ENCODE measurements around the gene HS3ST5. TPM values are rescaled to one million over a fixed set of nuclear protein-coding genes. Genes with fewer than 3 reads are reported as not detected.

HS3ST5 gene
- total RNA-seq, 1 experiment from 2014 or later, result not detected

- Histone ChIP-seq H3K4me3 (replicated peaks in 1 of 2; ENCODE audit: low read depth in 1 of 2, low read length in 2 of 2) (no peak overlapping the region), H3K9me2 (ENCODE audit: insufficient read depth) (no peaks in the 10 kb centered on the region), H3K27ac (ENCODE audit: low read depth, low read length) (no peak overlapping the region), H3K27me3 (ENCODE audit: insufficient read depth, low read length) (peaks cover 33% of the 10 kb centered on the region), H3K79me2 (ENCODE audit: insufficient read depth, low read length) (no peaks in the 10 kb centered on the region), H3K4me2 (ENCODE audit: low read length) (no peak overlapping the region), H3K9ac (ENCODE audit: low read length) (no peak overlapping the region), H3K36me3 (ENCODE audit: control insufficient read depth in 1 of 2, insufficient read depth in 2 of 2, low read length in 2 of 2) (no peaks in the 10 kb centered on the region), H2AFZ (ENCODE audit: low read depth, low read length, poor library complexity, severe bottlenecking) (no peak overlapping the region), H3K9me3 (ENCODE audit: control insufficient read depth in 1 of 2, insufficient read depth in 1 of 2, low read depth in 1 of 2, low read length in 2 of 2) (no peaks in the 10 kb centered on the region), H3K4me1 (ENCODE audit: control insufficient read depth in 1 of 2, insufficient read depth in 2 of 2, low read length in 2 of 2) (no peaks in the 10 kb centered on the region), H4K20me1 (ENCODE audit: insufficient read depth) (no peaks in the 10 kb centered on the region)
- CTCF ChIA-PET, result no interaction called here
- ATAC-seq (no peak), DNase-seq (ENCODE audit: low read depth, low spot score) (no peak)
- no TSS peak for BruUV-seq (replicated peaks)
- RAD21 ChIA-PET (ENCODE audit: low non-redundant PET in 1 of 2, low total read pairs in 2 of 2, uncharacterized antibody in 2 of 2, unreplicated experiment in 2 of 2), result no interaction called here
- intact Hi-C loops (cut with micrococcal nuclease), result no loop called here
- POLR2A ChIA-PET, result interaction anchor here (0.7 kb wide), 1 partner anchor 28 kb away, joined by 3 read pairs; no protein-coding TSS in a partner anchor
- TF ChIP-seq EGR1 (IDR thresholded peaks at IDR 0.05; ENCODE audit: low read depth), result no peak
- TF ChIP-seq CTCF (IDR thresholded peaks at IDR 0.05 in 2 of 3, conservative IDR thresholded peaks at IDR 0.05 in 1 of 3; ENCODE audit: borderline replicate concordance in 1 of 3, insufficient read depth in 1 of 3, low read depth in 2 of 3, low read length in 2 of 3), result no peak
- TF ChIP-seq RAD21 (IDR thresholded peaks at IDR 0.05; ENCODE audit: low read depth), result no peak
- TF ChIP-seq, protein P1, sequence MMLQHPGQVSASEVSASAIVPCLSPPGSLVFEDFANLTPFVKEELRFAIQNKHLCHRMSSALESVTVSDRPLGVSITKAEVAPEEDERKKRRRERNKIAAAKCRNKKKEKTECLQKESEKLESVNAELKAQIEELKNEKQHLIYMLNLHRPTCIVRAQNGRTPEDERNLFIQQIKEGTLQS (IDR thresholded peaks at IDR 0.05), result no peak
- no peak for TF ChIP-seq EZH2 (IDR thresholded peaks at IDR 0.05)
- TF ChIP-seq POLR2AphosphoS5 (IDR thresholded peaks at IDR 0.05; ENCODE audit: low read depth, low read length), result no peak
- no peak for TF ChIP-seq SIN3A (IDR thresholded peaks at IDR 0.05; ENCODE audit: low read depth)
- no peak for TF ChIP-seq ZFX (IDR thresholded peaks at IDR 0.05)
- no peak for TF ChIP-seq CEBPB (IDR thresholded peaks at IDR 0.05; ENCODE audit: low read depth)
Observed at GRCh38 chr6:114216789-114217467, 125.9 kb downstream of the HS3ST5 start.

All from HCT116 (cell line).